Stimulated activated CD4-positive, alpha-beta T cell treated with anti-CD3 and anti-CD28 coated beads, Interleukin-2, amount 100 ng/mL, for 4 hours (primary cell): ENCODE data around the gene BNIP5.

Experiments used
- DNase-seq: peaks from one replicate; pipeline ENCODE4 v3.0.0-alpha.2; 2020; ENCODE audit warnings: low read depth

The BNIP5 gene, protein sequence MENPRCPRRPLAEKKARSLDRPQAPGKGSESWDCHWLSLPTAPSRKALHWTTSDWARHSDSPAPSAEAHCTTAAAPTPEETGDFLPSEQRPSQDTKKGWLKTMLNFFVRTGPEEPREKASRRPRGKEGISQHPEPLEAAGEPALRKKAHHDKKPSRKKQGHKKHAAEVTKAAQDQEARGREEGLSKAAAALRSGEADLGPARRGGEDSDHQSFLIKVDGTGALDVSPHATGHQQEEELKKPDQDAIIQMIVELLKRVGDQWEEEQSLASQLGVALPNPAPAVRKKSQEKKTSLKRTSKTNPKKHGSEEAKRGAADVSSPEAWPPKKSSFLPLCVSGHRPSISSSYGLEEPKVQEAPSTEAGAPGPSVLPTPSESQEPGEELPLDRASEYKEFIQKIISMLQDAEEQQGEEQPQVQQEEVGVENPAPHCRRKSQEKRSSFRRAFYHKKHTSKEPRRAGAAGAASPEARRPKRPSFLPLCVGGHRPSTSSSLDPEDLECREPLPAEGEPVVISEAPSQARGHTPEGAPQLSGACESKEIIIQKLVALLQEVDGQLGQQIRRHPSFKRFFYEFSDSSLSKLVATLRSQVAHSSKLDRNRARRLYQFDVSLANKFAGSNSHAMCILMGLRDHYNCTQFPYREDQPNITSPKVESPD

DNA sequence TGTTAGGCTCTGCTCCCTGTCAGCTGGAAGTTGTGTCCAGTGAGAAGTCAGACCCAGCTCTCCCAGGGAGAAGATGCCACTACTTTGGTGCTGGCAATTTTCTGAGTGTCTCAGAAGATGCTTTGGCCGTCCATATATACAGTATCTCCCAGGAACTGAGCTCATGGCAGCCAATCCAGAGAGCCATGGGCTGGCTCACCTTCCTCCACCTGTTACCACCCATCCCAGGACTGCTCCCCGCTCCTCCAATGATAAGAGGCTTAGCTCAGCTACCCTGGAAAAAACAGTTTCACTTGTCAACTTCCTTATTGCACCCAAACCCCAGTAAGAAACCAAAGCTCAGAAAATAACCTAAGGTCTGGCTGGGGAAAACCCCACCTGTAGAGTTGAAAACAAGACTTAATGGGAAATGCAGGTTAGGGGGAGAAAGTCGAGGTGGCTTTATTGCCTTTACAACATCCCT, at the start of gene BNIP5:
TSS of gene BNIP5 (minus strand) at position 110 of the 463 bp plus-strand sequence. CDS start 6,198 bp downstream, outside the sequence.
- DNase-seq: no peak

DNA sequence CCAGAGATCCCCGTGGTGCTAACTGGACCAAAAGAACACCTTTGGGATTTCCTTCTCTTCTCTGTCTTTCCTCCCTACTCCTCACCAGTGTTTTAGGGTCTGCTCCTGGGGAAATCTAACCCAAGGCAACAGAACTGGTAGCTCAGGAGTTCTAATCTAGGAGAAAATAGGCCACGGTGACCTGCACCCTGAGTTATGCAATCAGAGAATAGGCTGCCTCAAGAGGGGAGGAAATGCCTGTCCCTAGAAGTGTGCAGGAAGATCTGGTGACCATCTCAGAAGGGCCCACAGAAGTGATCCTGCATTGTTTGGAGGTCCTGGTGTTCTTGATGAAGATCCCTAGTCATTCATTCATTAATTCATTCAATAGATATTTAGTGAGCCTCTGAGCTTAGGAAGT, 47.4 kb upstream of the BNIP5 start:
- no peak for DNase-seq

DNA sequence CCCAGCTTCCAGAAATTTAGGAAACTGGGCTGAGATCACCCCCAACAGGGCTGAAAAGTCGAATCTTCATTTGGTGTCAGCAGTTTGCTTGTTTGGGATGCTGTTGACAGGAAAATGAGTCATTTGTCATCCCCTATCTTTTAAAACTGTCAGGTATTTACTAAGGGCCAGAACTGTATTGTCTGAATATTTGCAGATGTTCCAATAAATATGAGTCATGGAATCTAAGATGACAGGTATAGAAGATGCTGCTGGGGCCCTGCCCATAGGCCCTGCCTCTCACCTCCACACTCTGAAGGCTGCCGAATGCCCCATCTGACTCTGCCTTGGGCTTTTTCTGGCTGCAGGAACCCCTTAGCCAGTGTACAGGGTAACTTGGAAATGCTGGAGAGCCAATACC, 46.9 kb upstream of the BNIP5 start:
- no peak for DNase-seq

DNA sequence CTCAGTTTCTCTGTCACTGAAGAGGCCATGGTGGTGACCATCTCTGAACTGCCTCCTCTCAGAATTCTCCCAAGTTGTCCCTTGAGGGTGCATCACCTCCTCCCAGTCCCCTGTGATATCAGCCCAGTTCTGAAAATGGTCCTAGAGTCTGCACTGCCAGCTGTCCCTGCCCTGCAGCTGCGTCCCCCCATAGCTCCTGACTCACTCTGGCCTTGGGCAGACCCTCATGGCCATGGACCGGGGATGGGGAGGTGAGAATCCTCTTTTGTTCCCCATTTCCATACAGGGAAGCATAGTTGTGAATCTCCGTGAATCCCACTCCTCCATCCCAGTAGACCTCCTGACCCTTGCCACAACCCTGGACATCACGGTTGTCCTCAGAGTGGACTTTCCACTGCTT, 46.3 kb upstream of the BNIP5 start:
- no peak for DNase-seq

DNA sequence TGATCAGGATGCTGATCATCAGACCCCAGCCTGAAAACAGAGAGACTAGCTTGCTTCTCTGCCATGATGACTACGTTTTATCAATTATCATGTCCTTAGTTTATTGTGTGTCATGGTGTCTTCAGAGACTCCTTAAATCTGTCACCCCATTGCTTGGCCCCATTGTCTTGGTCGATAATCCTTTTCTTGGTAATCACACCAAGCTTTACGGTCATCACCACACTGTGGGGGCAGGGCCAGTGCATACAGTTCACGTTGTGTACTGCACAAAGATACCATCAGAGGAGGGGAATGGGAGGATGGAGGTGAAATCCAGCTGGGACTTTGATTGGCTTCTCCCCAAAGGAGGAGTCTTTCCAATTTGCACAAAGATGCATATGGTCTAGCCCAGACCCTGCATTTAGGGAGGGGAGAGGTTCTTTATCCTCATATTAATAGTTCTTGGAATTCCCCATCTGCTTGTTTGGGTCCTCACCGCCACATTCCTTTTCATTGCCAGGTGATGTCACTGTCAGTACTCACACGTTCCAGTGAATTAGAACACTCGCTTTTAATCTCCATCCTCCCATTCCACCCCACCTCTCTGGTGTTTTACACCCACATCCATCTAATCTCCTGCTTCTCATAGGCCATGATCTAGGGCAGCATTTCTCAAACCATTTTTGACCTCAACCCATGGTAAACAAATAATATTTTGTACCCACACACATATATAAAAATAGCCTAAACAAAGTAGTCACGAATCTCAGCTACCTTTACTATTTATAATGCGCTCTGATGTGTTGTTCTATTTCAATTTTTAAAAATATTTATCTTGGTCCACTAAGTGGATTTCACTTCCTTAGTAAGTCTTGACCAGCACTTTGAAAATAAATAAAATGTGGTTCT, 45.1 kb upstream of the BNIP5 start:
- no peak for DNase-seq

DNA sequence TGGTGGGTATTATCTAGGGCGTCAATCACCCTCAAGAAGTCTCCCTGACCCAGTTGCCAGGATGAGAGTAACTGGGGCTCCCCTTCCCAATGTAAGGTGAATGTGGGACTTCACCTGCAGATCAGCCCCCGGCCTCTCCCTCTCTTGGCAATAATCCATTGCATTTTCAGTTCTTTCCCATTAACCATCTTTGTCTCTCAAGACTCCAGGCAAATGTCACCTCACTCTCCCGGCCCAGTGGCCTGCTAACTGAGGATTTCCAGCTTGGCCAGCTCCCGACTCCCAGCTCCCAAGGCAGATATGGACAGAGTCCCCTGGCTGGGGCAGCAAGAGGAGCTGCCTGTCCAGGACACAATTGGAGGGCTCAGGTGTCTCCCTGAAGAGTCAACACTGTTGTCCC, 43.5 kb upstream of the BNIP5 start:
- no peak for DNase-seq

DNA sequence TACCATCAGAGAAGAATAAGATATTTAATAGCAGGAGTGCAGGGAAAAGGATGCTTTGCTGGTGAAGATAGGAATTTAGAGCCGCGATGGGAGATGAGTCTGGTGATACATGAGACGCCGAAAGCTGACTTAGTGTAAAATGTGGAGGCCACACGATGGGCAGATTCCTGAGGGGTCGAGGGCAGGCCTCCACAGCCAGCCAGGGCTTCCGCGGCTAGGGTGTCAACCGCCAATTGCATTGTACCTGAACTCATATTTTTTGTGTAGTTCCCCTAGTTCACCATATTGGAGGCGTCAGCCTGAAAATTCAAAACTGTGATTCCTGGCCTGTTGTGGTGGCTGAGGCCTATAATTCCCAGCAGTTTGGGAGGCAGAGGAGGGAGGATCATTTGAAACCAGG, 42.2 kb upstream of the BNIP5 start:
- DNase-seq: no peak

DNA sequence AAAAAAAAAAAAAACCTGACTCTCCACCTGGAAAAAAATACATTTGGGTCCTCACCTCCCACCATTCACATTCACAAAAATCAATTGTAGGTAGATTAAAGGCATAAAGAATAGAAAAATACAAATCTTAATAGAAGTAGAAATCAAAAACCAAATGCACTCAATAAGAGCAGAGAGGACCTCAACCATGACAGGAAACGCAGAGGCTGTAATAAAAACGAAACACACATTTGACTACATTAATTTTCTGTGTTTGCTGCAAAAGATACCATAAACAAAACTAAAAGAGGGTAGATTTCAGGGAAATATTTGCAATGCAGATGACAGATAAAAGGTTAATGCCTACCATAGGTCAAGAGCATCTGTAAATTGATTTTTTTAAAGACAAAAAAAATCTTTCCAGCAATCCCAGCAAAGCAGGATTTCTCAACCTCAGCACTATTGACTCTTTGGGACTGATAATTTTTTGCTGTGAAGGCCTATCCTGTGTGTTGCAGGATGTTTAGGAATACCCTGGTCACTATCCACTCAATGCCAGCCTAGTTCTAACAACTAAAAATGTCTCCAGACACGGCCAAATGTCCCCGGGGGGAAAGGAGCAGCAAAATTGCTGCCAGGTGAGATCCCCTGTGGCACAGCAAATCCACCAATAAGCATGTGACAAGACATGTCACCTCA, 41.7 kb upstream of the BNIP5 start:
- DNase-seq: no peak

DNA sequence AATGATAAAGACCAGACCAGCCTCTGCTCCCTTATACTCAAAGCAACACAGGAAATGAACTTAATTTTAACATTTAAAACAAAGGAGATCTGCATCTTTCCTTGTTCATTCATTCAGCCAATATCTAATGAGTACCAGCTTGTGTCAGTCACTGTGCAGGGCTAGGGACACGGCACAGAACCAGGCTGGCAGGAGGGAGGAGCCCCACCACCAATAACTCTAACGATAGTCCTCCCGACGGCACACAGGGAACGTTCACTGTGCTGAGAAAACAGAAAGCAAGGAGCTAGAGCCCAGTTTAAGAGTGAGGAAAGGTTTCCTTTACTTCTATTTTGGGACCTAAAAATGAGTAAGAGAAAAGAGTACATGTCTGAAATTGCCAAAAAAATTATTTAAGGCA, 40.9 kb upstream of the BNIP5 start:
- DNase-seq: no peak

DNA sequence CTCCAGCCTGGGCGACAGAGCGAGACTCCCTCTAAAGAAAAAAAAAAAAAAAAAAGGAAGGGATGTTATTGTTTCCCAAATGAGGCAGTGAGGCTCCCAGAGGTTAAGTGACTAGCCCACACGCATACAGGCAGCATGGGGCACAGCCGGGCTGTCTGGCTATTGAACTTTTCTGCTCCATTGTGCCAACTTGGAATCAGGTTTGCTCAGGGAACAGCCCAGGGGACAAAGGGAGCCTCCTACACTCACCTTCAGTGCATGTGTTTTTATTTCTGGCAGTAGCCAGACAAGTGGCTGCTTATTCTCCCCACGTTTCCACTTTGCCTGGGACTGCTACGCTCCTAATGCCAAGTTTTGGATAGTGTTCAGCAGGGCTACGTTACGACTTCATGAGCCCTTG, 40.1 kb upstream of the BNIP5 start:
- DNase-seq: no peak

DNA sequence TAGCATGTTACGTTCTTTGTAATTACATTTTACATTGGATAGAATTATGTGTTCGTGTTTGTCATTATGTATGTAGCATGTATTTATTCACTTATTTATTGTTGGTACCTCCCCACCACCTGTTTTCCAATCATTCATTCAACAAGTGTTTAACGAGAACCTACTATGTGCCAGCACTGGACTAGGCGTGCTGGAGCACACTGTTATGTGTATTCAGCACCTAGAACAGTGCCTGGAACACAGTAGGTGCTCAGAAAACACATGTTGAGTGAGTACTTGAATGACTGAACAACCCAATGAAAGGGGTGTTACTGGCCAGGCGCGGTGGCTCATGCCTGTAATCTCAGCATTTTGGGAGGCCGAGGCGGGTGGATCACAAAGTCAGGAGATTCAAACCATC, 39.5 kb upstream of the BNIP5 start:
- no peak for DNase-seq

DNA sequence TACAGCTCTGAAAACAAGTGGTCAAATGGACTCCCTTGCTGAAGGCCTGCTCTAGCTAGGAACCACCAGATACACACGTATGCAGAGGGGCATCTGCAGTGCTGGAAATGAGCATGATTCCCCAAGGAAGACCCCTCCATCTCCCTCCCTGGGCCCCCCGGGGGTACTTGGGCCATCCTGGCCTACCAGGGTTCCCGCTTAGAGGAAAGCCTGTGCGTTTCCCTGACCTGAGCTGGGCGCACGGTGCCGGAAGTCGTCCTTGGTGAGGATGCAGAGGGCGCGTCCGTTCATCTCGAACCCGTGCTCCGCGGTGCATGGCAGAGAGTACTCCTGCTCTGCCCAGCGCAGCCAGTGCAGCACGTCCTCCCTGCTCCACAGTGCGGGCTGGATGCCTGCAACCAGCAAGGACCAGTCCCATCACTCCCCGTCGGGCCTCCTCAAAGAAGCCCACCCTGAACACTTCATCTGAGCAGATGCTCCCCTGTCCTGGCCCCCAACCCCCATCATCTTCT, 39.0 kb upstream of the BNIP5 start:
- DNase-seq: no peak

DNA sequence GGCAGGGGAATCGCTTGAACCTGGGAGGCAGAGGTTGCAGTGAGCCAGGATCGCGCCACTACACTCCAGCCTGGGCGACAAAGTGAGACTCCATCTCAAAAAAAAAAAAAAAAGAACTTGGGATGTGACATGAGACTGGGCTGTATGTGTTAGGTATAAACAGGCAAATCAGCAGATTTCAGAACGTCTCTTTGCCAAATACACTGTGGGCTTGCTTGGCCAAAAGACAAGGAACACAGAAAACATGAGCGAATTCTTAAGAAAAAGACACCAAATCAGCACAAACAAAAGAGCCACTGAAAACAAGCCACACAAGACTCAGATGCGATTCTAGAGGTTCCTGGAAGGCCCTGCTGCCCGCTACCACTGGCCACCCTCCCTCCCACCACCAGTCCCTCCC, 38.3 kb upstream of the BNIP5 start:
- DNase-seq: no peak

DNA sequence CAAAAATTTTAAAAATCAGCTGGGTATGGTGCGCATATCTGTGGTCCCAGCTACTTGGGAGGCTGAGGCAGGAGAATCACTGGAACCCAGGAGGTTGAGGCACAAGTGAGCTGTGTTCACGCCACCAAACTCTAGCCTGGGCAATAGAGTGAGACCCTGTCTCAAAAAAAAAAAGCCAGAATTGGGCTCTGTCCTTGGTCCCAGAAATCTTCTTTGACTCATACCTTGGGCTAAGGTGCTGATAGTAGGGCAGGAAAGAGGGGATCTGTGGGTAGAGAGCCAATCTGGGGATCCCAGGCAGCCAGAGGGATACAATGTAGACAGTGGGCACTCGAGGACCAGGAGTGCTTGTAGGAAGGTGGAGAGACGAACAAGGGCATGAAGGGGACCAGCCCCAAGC, 37.5 kb upstream of the BNIP5 start:
- no peak for DNase-seq

DNA sequence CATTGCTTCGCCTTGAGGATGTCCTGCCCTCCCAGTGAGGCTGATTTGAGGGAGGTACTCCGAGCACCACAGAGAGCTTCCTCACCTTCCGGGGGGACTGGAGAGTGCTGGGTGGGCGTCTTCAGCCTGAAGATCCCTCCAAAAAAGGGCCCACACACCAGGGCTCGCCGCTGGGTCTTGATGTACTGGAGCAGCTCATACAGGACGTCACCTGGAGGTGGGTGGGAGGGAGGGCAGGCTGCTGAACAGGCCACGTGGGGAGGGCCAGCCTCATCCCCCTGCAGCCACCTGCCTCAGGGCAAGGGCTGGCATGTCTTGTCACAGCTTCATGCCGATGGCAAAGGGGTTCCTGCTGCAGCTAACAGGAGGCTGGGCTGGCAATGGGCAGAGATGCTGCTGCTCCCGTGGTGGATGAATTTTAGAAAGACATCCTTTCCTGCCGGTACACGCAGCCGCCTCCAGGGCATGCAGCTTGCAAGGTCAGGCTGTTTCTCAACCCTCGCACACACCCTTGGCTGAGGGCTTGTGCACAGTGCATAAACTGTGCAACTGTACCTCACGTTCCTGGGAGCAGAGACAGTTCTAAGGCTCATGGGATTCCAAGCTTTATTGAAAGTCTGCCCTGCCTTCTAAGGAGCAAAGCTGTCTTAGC, 36.8 kb upstream of the BNIP5 start:
- DNase-seq: no peak

DNA sequence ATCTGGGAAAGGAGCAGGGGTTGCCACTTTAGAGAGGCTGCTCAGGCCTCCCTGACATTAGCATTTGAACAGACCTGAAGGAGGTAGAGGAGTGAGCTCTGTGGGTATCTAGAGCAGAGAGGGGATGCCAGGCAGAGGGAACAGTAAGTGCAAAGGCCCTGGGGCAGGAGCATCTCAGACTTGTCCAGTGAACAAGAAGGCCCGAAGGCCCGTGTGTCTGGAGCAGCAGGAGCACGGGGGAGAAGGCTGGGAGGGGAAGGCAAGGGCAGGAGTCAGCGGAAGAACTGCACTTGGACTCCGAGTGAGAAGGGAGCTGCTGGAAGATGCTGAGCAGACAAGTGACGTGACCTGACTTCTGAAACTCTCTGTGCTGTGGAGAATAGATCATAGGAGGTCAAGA, 35.4 kb upstream of the BNIP5 start:
- no peak for DNase-seq

DNA sequence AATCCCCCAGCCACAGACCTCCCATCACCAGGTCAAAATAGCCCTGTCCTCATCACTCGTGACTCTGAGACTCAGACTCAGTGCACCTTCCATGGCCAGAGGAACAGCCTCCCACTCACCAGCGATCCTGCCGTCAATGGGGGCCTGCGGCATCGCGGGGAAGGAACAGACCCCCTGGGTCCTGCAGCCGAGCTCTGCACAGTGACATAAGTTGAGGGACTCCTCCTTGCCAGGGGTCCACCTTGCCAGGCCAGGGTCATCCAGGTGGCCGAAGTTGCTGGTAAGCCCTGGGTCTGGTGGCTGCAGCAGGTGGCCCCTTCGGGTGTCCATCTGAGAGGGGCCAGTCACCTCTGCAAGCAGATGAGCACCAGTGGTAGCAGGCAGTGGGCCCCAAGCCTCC, 34.5 kb upstream of the BNIP5 start:
- DNase-seq: no peak

DNA sequence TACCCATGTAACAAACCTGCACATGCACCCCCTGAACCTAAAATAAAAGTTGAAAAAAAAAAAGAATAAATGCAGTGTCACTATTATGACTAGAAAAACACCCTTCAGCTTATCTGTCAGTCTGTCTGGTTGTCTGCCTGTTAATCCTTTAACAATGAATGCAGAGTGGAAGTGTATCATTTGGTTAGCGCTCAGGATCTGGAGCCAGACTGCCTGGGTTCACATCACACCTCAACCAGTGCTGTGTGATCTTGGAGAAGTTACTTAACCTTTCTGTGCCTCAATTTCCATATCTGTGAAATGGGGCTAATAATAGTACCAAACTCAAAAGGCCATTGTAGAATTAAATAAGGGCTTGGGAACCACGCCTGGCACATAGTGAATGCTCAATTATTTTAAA, 34.0 kb upstream of the BNIP5 start:
- DNase-seq: no peak

DNA sequence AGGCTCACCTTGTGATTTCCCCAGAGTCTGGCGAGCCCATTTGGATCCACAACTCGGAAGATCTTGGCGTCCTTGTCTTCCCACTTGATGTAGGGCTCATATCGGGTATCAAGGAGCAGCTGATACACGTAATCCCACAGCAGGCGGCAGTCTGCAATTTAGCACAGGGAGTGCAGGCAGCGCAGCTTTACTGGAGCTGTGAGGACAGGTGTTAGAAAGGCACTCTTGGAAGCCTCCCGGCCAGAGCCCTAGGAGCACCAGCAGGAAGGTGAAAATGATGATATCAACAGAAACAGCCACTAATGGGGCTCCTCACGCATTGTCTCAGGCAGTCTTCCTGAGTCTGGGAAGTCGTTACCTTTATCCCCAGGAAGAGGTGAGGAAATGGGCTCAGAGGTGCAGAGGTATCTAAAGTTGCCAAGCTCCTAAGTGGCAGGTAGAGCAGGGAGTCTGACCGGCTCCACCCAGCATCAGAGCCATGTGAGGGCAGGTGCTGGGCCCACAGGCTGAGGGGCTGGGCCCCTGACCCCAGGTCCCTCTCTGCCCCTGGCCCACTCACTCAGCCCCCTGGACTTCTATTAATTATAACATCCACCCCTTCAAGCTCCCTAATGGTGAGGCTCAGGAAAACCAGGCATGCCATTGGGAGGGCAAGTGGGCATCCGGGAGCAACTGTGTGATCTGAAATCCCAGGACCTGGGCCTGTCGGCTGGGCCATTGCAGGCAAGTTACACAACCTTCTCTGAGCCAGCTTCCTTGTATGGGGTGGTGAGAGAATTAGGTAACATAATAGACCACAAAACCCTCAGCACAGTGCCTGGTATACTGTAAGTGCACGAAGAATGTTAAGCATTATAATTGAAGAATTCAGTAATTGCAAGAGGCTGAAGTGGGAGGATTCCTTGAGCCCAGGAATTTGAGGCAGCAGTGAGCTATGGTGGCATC, 32.5 kb upstream of the BNIP5 start:
- no peak for DNase-seq

DNA sequence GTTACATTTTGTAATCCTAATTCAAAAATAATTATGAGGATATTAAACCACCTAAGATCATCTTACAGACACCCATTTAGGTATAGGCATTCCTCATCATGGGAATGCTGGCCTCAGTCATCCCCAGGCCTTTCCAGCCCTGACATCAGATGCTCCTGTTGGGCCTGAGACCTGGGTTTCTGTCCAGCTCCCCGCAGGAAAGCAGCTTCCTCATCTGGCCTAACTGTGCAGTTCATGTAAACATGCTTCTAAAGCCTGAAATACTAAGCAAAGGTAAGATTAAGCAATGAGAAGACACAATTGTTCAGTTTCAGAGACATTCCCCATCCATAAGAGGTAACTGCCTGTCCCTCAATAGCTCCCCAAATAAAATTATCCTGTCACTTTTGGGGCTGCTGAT, 31.7 kb upstream of the BNIP5 start:
- DNase-seq: no peak
